GM12892 (cell line): ENCODE data around the gene CHST9. TPM values are rescaled to one million over a fixed set of nuclear protein-coding genes. Genes with fewer than 3 reads are reported as not detected.
"Not testable (repeated sequence)": the region's sequence is repeated elsewhere in the genome, so short reads cannot be mapped to it uniquely, and the experiment has no call there.

Source experiments
- DNase-seq: peaks from one replicate; pipeline ENCODE4 v3.0.0; 2011; ENCODE audit not compliant: insufficient read length
- FAIRE-seq: peaks from 2 replicates; lab custom pipeline; 2011; peaks lifted over from hg19 to GRCh38; lab: Jason Lieb, UNC
- POLR2A ChIP-seq: IDR thresholded peaks from 2 replicates; pipeline ENCODE4 v1.6.1; 2011; ENCODE audit warnings: low read depth, low read length, control low read depth
- POLR2AphosphoS5 ChIP-seq: IDR thresholded peaks from 2 replicates; pipeline ENCODE4 v1.6.1; 2011; ENCODE audit warnings: low read depth, low read length, control low read depth
- TAF1 ChIP-seq: IDR thresholded peaks from 2 replicates; pipeline ENCODE4 v1.6.1; 2011; ENCODE audit warnings: low read depth, mild to moderate bottlenecking, control low read depth, low read length, borderline replicate concordance
- polyA plus RNA-seq: library from polyadenylated mRNA; unstranded; fragments of >200 nt; gene quantifications from one replicate; pipeline ENCODE4 v1.2.1, GENCODE V29; 2012; ENCODE audit warnings: missing spikeins, inconsistent platforms; ENCODE audit not compliant: missing spikeins

CHST9 gene
- polyA plus RNA-seq = not detected

GRCh38 chr18:27185025-27185763 lies at the start of gene CHST9:
Gene CHST9 (minus strand): TSS chr18:27185308. CDS start chr18:27142809, 42,499 bp downstream.
- DNase-seq (no peak), FAIRE-seq (no peak)
- no peak for TF ChIP-seq POLR2A
- TF ChIP-seq TAF1 = no peak
- no peak for TF ChIP-seq POLR2AphosphoS5

- FAIRE-seq, DNase-seq: not testable (repeated sequence)
Measured at GRCh38 chr18:27232355-27232754, 47.2 kb upstream of the CHST9 start.

- FAIRE-seq, DNase-seq: not testable (repeated sequence)
Measured at GRCh38 chr18:27231671-27232070, 46.6 kb upstream of the CHST9 start.

- not testable (repeated sequence) for FAIRE-seq, DNase-seq
Measured at GRCh38 chr18:27231221-27231620, 46.1 kb upstream of the CHST9 start.

GRCh38 chr18:27227721-27228120 lies 42.6 kb upstream of the CHST9 start:
- no peak for FAIRE-seq

GRCh38 chr18:27226556-27227075 lies 41.5 kb upstream of the CHST9 start:
- no peak for TF ChIP-seq TAF1
- DNase-seq = no peak
- no peak for FAIRE-seq

More at GRCh38 chr18:27227721-27228120, 42.6 kb upstream of the CHST9 start:
- TF ChIP-seq POLR2AphosphoS5 (no peak), TAF1 (no peak), POLR2A (no peak)
- DNase-seq = no peak

- DNase-seq (no peak), FAIRE-seq (no peak)
- TF ChIP-seq POLR2A (no peak), POLR2AphosphoS5 (no peak), TAF1 (no peak)
Measured at GRCh38 chr18:27225947-27226481, 40.9 kb upstream of the CHST9 start.

GRCh38 chr18:27223526-27224291 lies 38.6 kb upstream of the CHST9 start:
- FAIRE-seq (no peak), DNase-seq (no peak)
- TF ChIP-seq POLR2AphosphoS5 (no peak), TAF1 (no peak), POLR2A (no peak)

GRCh38 chr18:27214831-27215230 lies 29.7 kb upstream of the CHST9 start:
- TF ChIP-seq TAF1 (no peak), POLR2A (no peak), POLR2AphosphoS5 (no peak)
- FAIRE-seq (no peak), DNase-seq (no peak)

- no peak for FAIRE-seq
- no peak for DNase-seq
- TF ChIP-seq POLR2A (no peak), TAF1 (no peak), POLR2AphosphoS5 (no peak)
Measured at GRCh38 chr18:27213123-27213717, 28.1 kb upstream of the CHST9 start.

GRCh38 chr18:27211569-27211968 lies 26.5 kb upstream of the CHST9 start:
- no peak for TF ChIP-seq POLR2AphosphoS5
- no peak for TF ChIP-seq POLR2A
- TF ChIP-seq TAF1 = no peak
- FAIRE-seq = no peak
- no peak for DNase-seq

- DNase-seq = no peak
- no peak for FAIRE-seq
- TF ChIP-seq POLR2A (no peak), POLR2AphosphoS5 (no peak), TAF1 (no peak)
Measured at GRCh38 chr18:27206411-27206810, 21.3 kb upstream of the CHST9 start.

GRCh38 chr18:27202741-27203140 lies 17.6 kb upstream of the CHST9 start:
- DNase-seq = no peak
- no peak for TF ChIP-seq POLR2A
- no peak for TF ChIP-seq TAF1
- TF ChIP-seq POLR2AphosphoS5 = no peak
- no peak for FAIRE-seq
